Endothelial cell of umbilical vein (primary cell): ENCODE data around the gene EPS8L2. TPM values are rescaled to one million over a fixed set of nuclear protein-coding genes. Genes with fewer than 3 reads are reported as not detected.

ENCODE experiments used
- BruUV-seq: library from RNA; stranded (reverse); fragments of 400-500 nt; replicated peaks from 2 replicates; lab custom pipeline; 2021; lab: Mats Ljungman, UMichigan
- CTCF ChIA-PET: fragments of 300-600, 350-600 bp; sonication (Branson Sonifier 250); formaldehyde crosslinking; loops from one replicate; lab custom pipeline; 2021; ENCODE audit warnings: antibody characterized with exemption, inconsistent platforms; lab: Charles Lee
- POLR2A ChIA-PET: fragments of 300-600, 350-600 bp; sonication (Branson Sonifier 250); formaldehyde crosslinking; loops from one replicate; lab custom pipeline; 2021; ENCODE audit warnings: antibody characterized with exemption, inconsistent platforms; lab: Charles Lee
- DNase-seq: peaks from one replicate; pipeline ENCODE4 v3.0.0-alpha.2; 2011; ENCODE audit warnings: low read depth, low spot score
- FAIRE-seq: peaks from 2 replicates; lab custom pipeline; 2011; peaks lifted over from hg19 to GRCh38; lab: Jason Lieb, UNC
- H2AFZ ChIP-seq: 2 replicates; pipeline ENCODE4 v1.6.0; 2012; ENCODE audit warnings: low read depth, low read length, control low read depth, inconsistent platforms
- H3K27ac ChIP-seq: 2 replicates; pipeline ENCODE4 v1.5.1; 2011; ENCODE audit warnings: low read depth, mild to moderate bottlenecking, control low read depth, low read length, moderate library complexity; ENCODE audit not compliant: insufficient read depth
- H3K27me3 ChIP-seq, 2 experiments: 2 replicates each; pipeline versions ENCODE4 v1.6.0 to v1.6.1; 2011; ENCODE audit warnings: low read length in 2 of 2, mixed read lengths in 1 of 2; ENCODE audit not compliant: control insufficient read depth in 2 of 2, insufficient read depth in 2 of 2
- H3K36me3 ChIP-seq, 2 experiments: 2 replicates in 1 of 2; 3 replicates in 1 of 2; pipeline ENCODE4 v1.5.1; 2011; ENCODE audit warnings: low read length in 2 of 2, mild to moderate bottlenecking in 1 of 2, moderate library complexity in 1 of 2; ENCODE audit not compliant: control insufficient read depth in 2 of 2, insufficient read depth in 2 of 2; ENCODE audit errors: extremely low read depth in 1 of 2
- H3K4me1 ChIP-seq: 3 replicates; pipeline ENCODE4 v1.5.1; 2011; ENCODE audit warnings: mild to moderate bottlenecking, low read length; ENCODE audit not compliant: control insufficient read depth, insufficient read depth; ENCODE audit errors: extremely low read depth
- H3K4me2 ChIP-seq: 2 replicates; pipeline ENCODE4 v1.6.1; 2011; ENCODE audit warnings: low read length, control low read depth, mixed read lengths; ENCODE audit not compliant: insufficient read depth
- H3K4me3 ChIP-seq, 3 experiments: fragments of 200-600 bp in 1 of 3; sonication (generic), shearing (Covaris generic) in 1 of 3; replicated peaks in 1 of 3; 2 replicates each; pipeline ENCODE4 v1.5.1; 2011 to 2016; ENCODE audit warnings: control low read depth in 3 of 3, low read length in 3 of 3, mild to moderate bottlenecking in 2 of 3, inconsistent platforms in 1 of 3, low read depth in 1 of 3, moderate library complexity in 1 of 3; ENCODE audit not compliant: insufficient read depth in 1 of 3
- H3K79me2 ChIP-seq: 2 replicates; pipeline ENCODE4 v1.6.0; 2012; ENCODE audit warnings: low read length, inconsistent platforms; ENCODE audit not compliant: control insufficient read depth, insufficient read depth
- H3K9ac ChIP-seq: replicated peaks from 2 replicates; pipeline ENCODE3; 2011; ENCODE audit warnings: low read length, control low read depth; ENCODE audit not compliant: insufficient read depth; ENCODE audit errors: extremely low read depth
- H3K9me1 ChIP-seq: replicated peaks from 3 replicates; pipeline ENCODE4 v1.6.0; 2011; ENCODE audit warnings: mild to moderate bottlenecking, low read length; ENCODE audit not compliant: control insufficient read depth, insufficient read depth; ENCODE audit errors: extremely low read depth
- H3K9me3 ChIP-seq: replicated peaks from 2 replicates; pipeline ENCODE4 v1.5.1; 2012; ENCODE audit warnings: low read length, inconsistent platforms; ENCODE audit not compliant: control insufficient read depth, insufficient read depth
- H4K20me1 ChIP-seq: replicated peaks from 2 replicates; pipeline ENCODE3; 2011; ENCODE audit warnings: mild to moderate bottlenecking, low read length; ENCODE audit not compliant: control insufficient read depth, insufficient read depth; ENCODE audit errors: extremely low read depth
- EZH2 ChIP-seq: IDR thresholded peaks from 2 replicates; pipeline ENCODE4 v1.6.1; 2012; ENCODE audit warnings: borderline replicate concordance, low read depth, mild to moderate bottlenecking, moderate library complexity, low read length, inconsistent platforms; ENCODE audit not compliant: severe bottlenecking
- FOS ChIP-seq: IDR thresholded peaks from 2 replicates; pipeline ENCODE4 v1.6.1; 2011; ENCODE audit warnings: mild to moderate bottlenecking, low read length, moderate library complexity, borderline replicate concordance; ENCODE audit not compliant: insufficient read depth
- GATA2 ChIP-seq: IDR thresholded peaks from 2 replicates; pipeline ENCODE4 v1.7.0; 2011; ENCODE audit warnings: low read depth, mild to moderate bottlenecking, moderate library complexity, mixed read lengths, low read length; ENCODE audit not compliant: insufficient read length, insufficient read depth
- JUN ChIP-seq: IDR thresholded peaks from 2 replicates; pipeline ENCODE4 v1.6.1; 2011; ENCODE audit warnings: borderline replicate concordance, low read depth; ENCODE audit not compliant: insufficient read length, insufficient read depth
- MYC ChIP-seq: IDR thresholded peaks from one replicate; pipeline ENCODE4 v1.6.1; 2011; ENCODE audit warnings: mild to moderate bottlenecking, low read depth, low read length
- POLR2A ChIP-seq: IDR thresholded peaks from 2 replicates; pipeline ENCODE4 v1.6.1; 2012; ENCODE audit warnings: low read depth, mild to moderate bottlenecking, control low read depth, low read length
- POLR2AphosphoS5 ChIP-seq: IDR thresholded peaks from 2 replicates; pipeline ENCODE4 v1.6.1; 2012; ENCODE audit warnings: low read depth, mild to moderate bottlenecking, control low read depth, low read length, moderate library complexity; ENCODE audit not compliant: insufficient read depth
- dilution Hi-C: fragments of 300-500 bp; cut with MboI; formaldehyde crosslinking; loops from one replicate; pipeline ENCODE4 v1.15.0; 2019; ENCODE audit warnings: low sequenced_read_pairs; ENCODE audit not compliant: extremely low pct_ligation_motif_present
- intact Hi-C: fragments of 100-400 bp; cut with micrococcal nuclease; formaldehyde crosslinking; loops from one replicate; pipeline ENCODE4 v1.10.0; 2022
- polyA plus RNA-seq, 4 experiments: library from polyadenylated mRNA; depleted of rRNA in 3 of 4; stranded (reverse) in 3 of 4; unstranded in 1 of 4; fragments of >200 nt; gene quantifications; 2 replicates each; pipeline versions ENCODE4 v1.2.1 to v1.2.3, GENCODE V29; 2011 to 2012; ENCODE audit warnings: missing spikeins in 1 of 4
- total RNA-seq: library from RNA; stranded (reverse); gene quantifications from 2 replicates; pipeline ENCODE4 v1.2.3, GENCODE V29; 2021
- TF ChIP-seq, protein P1 (sequence below): IDR thresholded peaks from 2 replicates; pipeline ENCODE4 v1.6.1; 2011; ENCODE audit not compliant: insufficient read depth, insufficient read length
- TF ChIP-seq, protein P2 (sequence below), 2 donors: IDR thresholded peaks; 1 replicate in 1 of 2; 2 replicates in 1 of 2; pipeline ENCODE4 v1.5.1; 2011; ENCODE audit warnings: low read length in 2 of 2, mild to moderate bottlenecking in 2 of 2, moderate library complexity in 2 of 2, control low read depth in 1 of 2, inconsistent platforms in 1 of 2, low read depth in 1 of 2; ENCODE audit not compliant: insufficient read depth in 1 of 2; ENCODE audit errors: extremely low read depth in 1 of 2

Gene EPS8L2
- total and polyA plus RNA-seq, 2 donors (not counting 3 experiments of a cell fraction or from before 2014, with no cell fraction given), result 5.2 to 12.5 TPM

DNA sequence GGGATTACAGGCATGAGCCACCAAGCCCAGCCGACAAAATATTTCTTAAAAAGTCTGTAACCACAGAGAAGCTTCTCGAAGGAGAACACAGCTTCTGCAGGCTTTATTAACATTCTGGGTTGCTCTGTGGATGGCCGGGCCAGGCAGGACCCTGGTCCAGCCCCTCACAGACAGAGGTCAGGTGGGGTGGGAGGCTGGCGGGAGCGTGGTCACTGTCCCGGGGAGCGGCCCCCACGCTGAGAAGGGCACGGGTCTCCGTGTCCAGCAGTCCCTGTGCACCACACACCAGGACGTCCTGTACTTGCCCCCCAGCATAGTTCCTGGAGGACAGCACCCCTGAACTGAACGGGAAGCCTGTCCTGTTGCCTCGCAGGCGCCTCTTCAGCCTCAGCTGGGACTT, 49.6 kb upstream of the EPS8L2 start:
- H3K9ac ChIP-seq, result no peak overlapping the region
- no peak overlapping the region for H2AFZ ChIP-seq
- no peaks in the 10 kb centered on the region for H3K9me3 ChIP-seq
- TF ChIP-seq JUN (no peak), EZH2 (no peak), MYC (no peak), POLR2AphosphoS5 (no peak), GATA2 (no peak), POLR2A (no peak), FOS (no peak)
- TF ChIP-seq, protein P1, sequence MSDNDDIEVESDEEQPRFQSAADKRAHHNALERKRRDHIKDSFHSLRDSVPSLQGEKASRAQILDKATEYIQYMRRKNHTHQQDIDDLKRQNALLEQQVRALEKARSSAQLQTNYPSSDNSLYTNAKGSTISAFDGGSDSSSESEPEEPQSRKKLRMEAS, result no peak
- TF ChIP-seq, protein P2, sequence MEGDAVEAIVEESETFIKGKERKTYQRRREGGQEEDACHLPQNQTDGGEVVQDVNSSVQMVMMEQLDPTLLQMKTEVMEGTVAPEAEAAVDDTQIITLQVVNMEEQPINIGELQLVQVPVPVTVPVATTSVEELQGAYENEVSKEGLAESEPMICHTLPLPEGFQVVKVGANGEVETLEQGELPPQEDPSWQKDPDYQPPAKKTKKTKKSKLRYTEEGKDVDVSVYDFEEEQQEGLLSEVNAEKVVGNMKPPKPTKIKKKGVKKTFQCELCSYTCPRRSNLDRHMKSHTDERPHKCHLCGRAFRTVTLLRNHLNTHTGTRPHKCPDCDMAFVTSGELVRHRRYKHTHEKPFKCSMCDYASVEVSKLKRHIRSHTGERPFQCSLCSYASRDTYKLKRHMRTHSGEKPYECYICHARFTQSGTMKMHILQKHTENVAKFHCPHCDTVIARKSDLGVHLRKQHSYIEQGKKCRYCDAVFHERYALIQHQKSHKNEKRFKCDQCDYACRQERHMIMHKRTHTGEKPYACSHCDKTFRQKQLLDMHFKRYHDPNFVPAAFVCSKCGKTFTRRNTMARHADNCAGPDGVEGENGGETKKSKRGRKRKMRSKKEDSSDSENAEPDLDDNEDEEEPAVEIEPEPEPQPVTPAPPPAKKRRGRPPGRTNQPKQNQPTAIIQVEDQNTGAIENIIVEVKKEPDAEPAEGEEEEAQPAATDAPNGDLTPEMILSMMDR (IDR thresholded peaks at IDR 0.05; ENCODE audit: extremely low read depth in 1 of 2, insufficient read depth in 1 of 2, low read depth in 1 of 2, low read length in 2 of 2), result no peak
- no peaks in the 10 kb centered on the region for H3K79me2 ChIP-seq
- peaks cover 2 to 32% of the 10 kb centered on the region in 2 experiments for H3K36me3 ChIP-seq
- H3K9me1 ChIP-seq, result no peaks in the 10 kb centered on the region
- no peak overlapping the region for H3K4me3 ChIP-seq
- DNase-seq (no peak), FAIRE-seq (no peak)
- BruUV-seq, result no TSS peak
- no peak overlapping the region for H3K4me2 ChIP-seq
- H3K27ac ChIP-seq, result no peak overlapping the region
- dilution Hi-C loops, result no loop called here
- POLR2A ChIA-PET, result no interaction called here
- no peaks in the 10 kb centered on the region for H3K27me3 ChIP-seq
- no peaks in the 10 kb centered on the region for H4K20me1 ChIP-seq
- CTCF ChIA-PET, result interaction anchor here (1.0 kb wide), 1 partner anchor 10 kb away, joined by 3 read pairs; no protein-coding TSS in a partner anchor
- intact Hi-C loops, result no loop called here
- no peaks in the 10 kb centered on the region for H3K4me1 ChIP-seq
